ENCODE results near the gene POGZ. TPM values are rescaled to one million over a fixed set of nuclear protein-coding genes. Genes with fewer than 3 reads are reported as not detected.

POGZ gene
- total and polyA plus RNA-seq, 2 of the 13 experiments (the other 11 are each of a cell fraction or from before 2014, with no cell fraction given): 15.3 to 45.6 TPM

- TF ChIP-seq NBN (conservative IDR thresholded peaks at IDR 0.05) (no peak), ZNF142 (CRISPR knock-in tag; IDR thresholded peaks at IDR 0.05) (no peak), ZMAT5 (CRISPR knock-in tag; IDR thresholded peaks at IDR 0.05; ENCODE audit: borderline replicate concordance, low read depth) (no peak), SIX1 (CRISPR knock-in tag; IDR thresholded peaks at IDR 0.05; ENCODE audit: borderline replicate concordance) (no peak), ZNF773 (CRISPR knock-in tag; IDR thresholded peaks at IDR 0.05; ENCODE audit: borderline replicate concordance) (no peak), ZNF674 (CRISPR knock-in tag; IDR thresholded peaks at IDR 0.05; ENCODE audit: low read depth) (no peak)
Observed at GRCh38 chr1:151499365-151499764, 40.1 kb upstream of the POGZ start (continued).

GRCh38 chr1:151495316-151495715, 36.0 kb upstream of the POGZ start:
- Histone ChIP-seq H3K36me3 (replicated peaks in 1 of 2; ENCODE audit: control insufficient read depth in 1 of 2, insufficient read depth in 2 of 2, low read length in 2 of 2) (no peaks in the 10 kb centered on the region), H3K4me2 (ENCODE audit: low read depth, low read length) (no peak overlapping the region), H3K4me3 (replicated peaks in 1 of 3; ENCODE audit: insufficient read depth in 1 of 3, low read depth in 2 of 3, low read length in 3 of 3) (no peak overlapping the region), H3K9me3 (ENCODE audit: low read length) (no peaks in the 10 kb centered on the region), H3K9ac (ENCODE audit: insufficient read depth, low read depth, low read length) (no peak overlapping the region), H3K27me3 (ENCODE audit: control insufficient read depth in 1 of 2, insufficient read depth in 2 of 2, low read length in 2 of 2) (no peaks in the 10 kb centered on the region), H3K4me1 (ENCODE audit: insufficient read depth, low read length) (peaks cover 28% of the 10 kb centered on the region), H4K20me1 (ENCODE audit: insufficient read depth, low read length) (no peaks in the 10 kb centered on the region), H3K27ac (ENCODE audit: extremely low read length, insufficient read depth, low read length) (no peak overlapping the region), H2AFZ (ENCODE audit: low read length) (no peak overlapping the region), H3K79me2 (ENCODE audit: insufficient read depth, low read length) (no peaks in the 10 kb centered on the region)
- CTCF ChIA-PET (ENCODE audit: low intra/inter-chr PET ratio, low total read pairs): no interaction called here
- BruUV-seq (replicated peaks): no TSS peak
- intact Hi-C loops (cut with micrococcal nuclease; ENCODE audit: unreplicated experiment) (no loop called here), in situ Hi-C loops (cut with HindIII; ENCODE audit: extremely low pct_ligation_motif_present, low pct_unique_long_range_greater_than_20kb) (no loop called here)
- DNase-seq (ENCODE audit: low spot score) (no peak), FAIRE-seq (no peak), ATAC-seq (no peak)
- WGBS (ENCODE audit: low lambda C conversion rate): 10% methylated on average over 1 of the region's 1 CpG
- POLR2A ChIA-PET: interaction anchor here (1.7 to 2.1 kb wide), 2 partner anchors 15 to 45 kb away, joined by 7 to 11 read pairs; partner anchors contain the start of genes CGN and TUFT1
- no peak for TF ChIP-seq IKZF1 (IDR thresholded peaks at IDR 0.05)
- TF ChIP-seq CHD4 (IDR thresholded peaks at IDR 0.05; ENCODE audit: borderline replicate concordance, low read length): no peak
- no peak for TF ChIP-seq SAP130 (CRISPR knock-in tag; IDR thresholded peaks at IDR 0.05; ENCODE audit: low read depth)
- no peak for TF ChIP-seq ZNF878 (CRISPR knock-in tag; IDR thresholded peaks at IDR 0.05)
- TF ChIP-seq ZNF570 (CRISPR knock-in tag; IDR thresholded peaks at IDR 0.05; ENCODE audit: borderline replicate concordance): no peak
- TF ChIP-seq HHEX (CRISPR knock-in tag; IDR thresholded peaks at IDR 0.05): no peak
- no peak for TF ChIP-seq NRL (CRISPR knock-in tag; IDR thresholded peaks at IDR 0.05; ENCODE audit: borderline replicate concordance)
- no peak for TF ChIP-seq HMG20A (CRISPR knock-in tag; IDR thresholded peaks at IDR 0.05; ENCODE audit: borderline replicate concordance)
- TF ChIP-seq RBAK (CRISPR knock-in tag; IDR thresholded peaks at IDR 0.05): no peak
- TF ChIP-seq DR1 (CRISPR knock-in tag; IDR thresholded peaks at IDR 0.05): no peak

Data from HepG2 (cell line).